HAP-1 (cell line): ENCODE measurements around the gene GHRL.

ENCODE experiments used
- DNase-seq, 2 experiments: peaks; one replicate each; pipeline ENCODE4 v3.0.0-alpha.2; 2016 to 2020; ENCODE audit warnings: low spot score in 2 of 2
- H3K27me3 ChIP-seq: fragments of 250-450 bp; sonication (Bioruptor Pico); 2 replicates; pipeline ENCODE4 v1.5.1; 2020; ENCODE audit warnings: low read depth, mild to moderate bottlenecking, moderate library complexity
- H3K36me3 ChIP-seq: fragments of 250-450 bp; sonication (Bioruptor Pico); replicated peaks from 2 replicates; pipeline ENCODE4 v1.5.1; 2020; ENCODE audit warnings: mild to moderate bottlenecking
- H3K4me1 ChIP-seq: fragments of 250-450 bp; sonication (Bioruptor Pico); 2 replicates; pipeline ENCODE4 v1.5.1; 2020; ENCODE audit warnings: mild to moderate bottlenecking
- H3K4me3 ChIP-seq: fragments of 250-450 bp; sonication (Bioruptor Pico); 2 replicates; pipeline ENCODE4 v1.5.1; 2020; ENCODE audit warnings: mild to moderate bottlenecking, moderate library complexity
- H3K9me3 ChIP-seq: fragments of 250-450 bp; sonication (Bioruptor Pico); 2 replicates; pipeline ENCODE4 v1.5.1; 2020; ENCODE audit warnings: mild to moderate bottlenecking, moderate library complexity
- in situ Hi-C: fragments of 300-500 bp; cut with MboI; formaldehyde crosslinking; loops from 3 replicates; pipeline ENCODE4 v1.14.3; 2020; ENCODE audit warnings: low sequenced_read_pairs, inconsistent platforms, mixed read lengths

Gene GHRL

GRCh38 chr3:10248184-10248983 lies 44.4 kb downstream of the GHRL start, which contains the start of gene TATDN2:
Gene TATDN2, plus strand, starts transcription at chr3:10248459. Its CDS starts 742 bp downstream, at chr3:10249201.
- peak within 1 kb of the TSS; percentile 71 for H3K4me3 ChIP-seq
- peaks cover 5% of the 10 kb centered on the region; the same call in 1 of the 2 replicates for H3K4me1 ChIP-seq
- H3K36me3 ChIP-seq, result peaks cover 18% of the 10 kb centered on the region
- in situ Hi-C loops, result no loop called here
- DNase-seq, result peak; percentile 95 to 97
- peaks cover 6% of the 10 kb centered on the region for H3K9me3 ChIP-seq
- no peaks in the 10 kb centered on the region for H3K27me3 ChIP-seq

- no peaks in the 10 kb centered on the region for H3K27me3 ChIP-seq
- peak overlapping the region; percentile 71 for H3K4me3 ChIP-seq
- peaks cover 6% of the 10 kb centered on the region for H3K9me3 ChIP-seq
- H3K4me1 ChIP-seq, result peaks cover 5% of the 10 kb centered on the region; the same call in 1 of the 2 replicates
- in situ Hi-C loops, result no loop called here
- peaks cover 12% of the 10 kb centered on the region for H3K36me3 ChIP-seq
- no peak for DNase-seq
Measured at GRCh38 chr3:10247679-10248183, 45.0 kb downstream of the GHRL start.

- DNase-seq, result no peak
- no peaks in the 10 kb centered on the region; the same call in 1 of the 2 replicates for H3K36me3 ChIP-seq
- H3K9me3 ChIP-seq, result peaks cover 6% of the 10 kb centered on the region
- H3K4me3 ChIP-seq, result no peak overlapping the region
- no peaks in the 10 kb centered on the region for H3K27me3 ChIP-seq
- in situ Hi-C loops, result no loop called here
- no peaks in the 10 kb centered on the region for H3K4me1 ChIP-seq
Measured at GRCh38 chr3:10245081-10245712, 47.5 kb downstream of the GHRL start.

GRCh38 chr3:10244009-10244408 lies 48.7 kb downstream of the GHRL start:
- DNase-seq, result no peak
- in situ Hi-C loops, result no loop called here
- Histone ChIP-seq H3K27me3 (no peaks in the 10 kb centered on the region), H3K4me3 (no peak overlapping the region), H3K36me3 (no peaks in the 10 kb centered on the region; the same call in 1 of the 2 replicates), H3K9me3 (peaks cover 6% of the 10 kb centered on the region), H3K4me1 (no peaks in the 10 kb centered on the region)

GRCh38 chr3:10242182-10243065 lies 50.3 kb downstream of the GHRL start:
- no peak for DNase-seq
- H3K27me3 ChIP-seq, result no peaks in the 10 kb centered on the region
- H3K36me3 ChIP-seq, result no peaks in the 10 kb centered on the region; the same call in 1 of the 2 replicates
- no peaks in the 10 kb centered on the region for H3K4me1 ChIP-seq
- no peak overlapping the region for H3K4me3 ChIP-seq
- in situ Hi-C loops, result no loop called here
- H3K9me3 ChIP-seq, result peaks cover 6% of the 10 kb centered on the region

GRCh38 chr3:10240799-10241198 lies 51.9 kb downstream of the GHRL start:
- Histone ChIP-seq H3K4me1 (no peaks in the 10 kb centered on the region), H3K4me3 (no peak overlapping the region), H3K36me3 (no peaks in the 10 kb centered on the region; the same call in 1 of the 2 replicates), H3K27me3 (no peaks in the 10 kb centered on the region), H3K9me3 (peaks cover 3% of the 10 kb centered on the region)
- no peak for DNase-seq
- in situ Hi-C loops, result no loop called here

GRCh38 chr3:10238345-10239183 lies 54.2 kb downstream of the GHRL start:
- no peak for DNase-seq
- no peaks in the 10 kb centered on the region for H3K27me3 ChIP-seq
- no peaks in the 10 kb centered on the region; the same call in 1 of the 2 replicates for H3K36me3 ChIP-seq
- in situ Hi-C loops, result no loop called here
- no peaks in the 10 kb centered on the region for H3K9me3 ChIP-seq
- H3K4me1 ChIP-seq, result no peaks in the 10 kb centered on the region
- no peak overlapping the region for H3K4me3 ChIP-seq
